ENCODE results near the gene MCOLN3.

DNA sequence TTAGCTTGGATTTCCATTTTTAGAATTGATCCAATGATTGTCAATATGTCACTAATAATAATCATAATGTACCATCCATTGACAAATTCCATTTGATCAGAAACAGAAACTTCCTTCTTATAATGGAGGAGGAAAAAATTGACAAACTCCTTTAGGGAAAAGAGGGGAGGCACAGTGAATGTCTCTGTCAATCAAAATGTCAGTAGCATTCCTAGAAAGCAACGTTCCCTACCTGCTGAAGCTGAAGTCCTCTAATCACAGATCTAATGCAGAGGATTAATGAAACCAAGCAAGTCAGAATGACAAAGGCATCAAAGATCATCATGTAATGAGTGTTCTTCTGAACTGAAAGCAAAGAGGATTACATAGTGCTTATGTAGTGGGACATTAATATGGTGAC, 22.4 kb downstream of the MCOLN3 start:
- TF ChIP-seq, protein P1, sequence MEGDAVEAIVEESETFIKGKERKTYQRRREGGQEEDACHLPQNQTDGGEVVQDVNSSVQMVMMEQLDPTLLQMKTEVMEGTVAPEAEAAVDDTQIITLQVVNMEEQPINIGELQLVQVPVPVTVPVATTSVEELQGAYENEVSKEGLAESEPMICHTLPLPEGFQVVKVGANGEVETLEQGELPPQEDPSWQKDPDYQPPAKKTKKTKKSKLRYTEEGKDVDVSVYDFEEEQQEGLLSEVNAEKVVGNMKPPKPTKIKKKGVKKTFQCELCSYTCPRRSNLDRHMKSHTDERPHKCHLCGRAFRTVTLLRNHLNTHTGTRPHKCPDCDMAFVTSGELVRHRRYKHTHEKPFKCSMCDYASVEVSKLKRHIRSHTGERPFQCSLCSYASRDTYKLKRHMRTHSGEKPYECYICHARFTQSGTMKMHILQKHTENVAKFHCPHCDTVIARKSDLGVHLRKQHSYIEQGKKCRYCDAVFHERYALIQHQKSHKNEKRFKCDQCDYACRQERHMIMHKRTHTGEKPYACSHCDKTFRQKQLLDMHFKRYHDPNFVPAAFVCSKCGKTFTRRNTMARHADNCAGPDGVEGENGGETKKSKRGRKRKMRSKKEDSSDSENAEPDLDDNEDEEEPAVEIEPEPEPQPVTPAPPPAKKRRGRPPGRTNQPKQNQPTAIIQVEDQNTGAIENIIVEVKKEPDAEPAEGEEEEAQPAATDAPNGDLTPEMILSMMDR (IDR thresholded peaks at IDR 0.05) = no peak
- TF ChIP-seq POLR2A (IDR thresholded peaks at IDR 0.05) = no peak
- no peak for TF ChIP-seq POLR2AphosphoS5 (IDR thresholded peaks at IDR 0.05)
